Liver (tissue), 9 donors: ENCODE data around the gene DENR. TPM values are rescaled to one million over a fixed set of nuclear protein-coding genes. Genes with fewer than 3 reads are reported as not detected.

Source experiments
- DNase-seq: peaks from one replicate; pipeline ENCODE4 v3.0.0-alpha.2; 2017; ENCODE audit warnings: low spot score
- H3K27ac ChIP-seq, 2 donors: one replicate each; pipeline ENCODE4 v1.7.0; 2013; ENCODE audit warnings: inconsistent platforms in 2 of 2, low read length in 2 of 2, control low read depth in 1 of 2, low read depth in 1 of 2, mild to moderate bottlenecking in 1 of 2
- H3K27me3 ChIP-seq, 4 donors: one replicate each; pipeline versions ENCODE4 v1.6.1 to v1.7.0; 2013; ENCODE audit warnings: low read length in 3 of 4, inconsistent platforms in 1 of 4, mild to moderate bottlenecking in 1 of 4, moderate library complexity in 1 of 4; ENCODE audit not compliant: control insufficient read depth in 4 of 4, insufficient read depth in 4 of 4
- H3K36me3 ChIP-seq, 4 donors: one replicate each; pipeline versions ENCODE4 v1.6.1 to v1.7.0; 2013; ENCODE audit warnings: low read length in 3 of 4, mild to moderate bottlenecking in 3 of 4, low read depth in 1 of 4, moderate library complexity in 1 of 4; ENCODE audit not compliant: control insufficient read depth in 4 of 4, insufficient read depth in 3 of 4
- H3K4me1 ChIP-seq, 4 donors: one replicate each; pipeline versions ENCODE4 v1.6.1 to v1.7.0; 2013; ENCODE audit warnings: low read length in 3 of 4, mild to moderate bottlenecking in 3 of 4, moderate library complexity in 1 of 4; ENCODE audit not compliant: control insufficient read depth in 4 of 4, insufficient read depth in 4 of 4
- H3K4me3 ChIP-seq, 3 donors: one replicate each; pipeline versions ENCODE4 v1.6.1 to v1.7.0; 2013; ENCODE audit warnings: low read length in 3 of 3, control low read depth in 1 of 3, low read depth in 1 of 3, mild to moderate bottlenecking in 1 of 3
- H3K9ac ChIP-seq, 2 donors: one replicate each; pipeline ENCODE4 v1.7.0; 2013; ENCODE audit warnings: low read length in 2 of 2, mild to moderate bottlenecking in 2 of 2, moderate library complexity in 2 of 2, control low read depth in 1 of 2, low read depth in 1 of 2
- H3K9me3 ChIP-seq, 4 donors: one replicate each; pipeline versions ENCODE4 v1.6.1 to v1.7.0; 2013; ENCODE audit warnings: low read length in 3 of 4; ENCODE audit not compliant: control insufficient read depth in 4 of 4
- EGR1 ChIP-seq, 2 donors: IDR thresholded peaks; 2 replicates each; pipeline ENCODE4 v1.6.1; 2016 to 2018; ENCODE audit warnings: antibody characterized with exemption in 2 of 2, low read depth in 2 of 2
- FOXA1 ChIP-seq: IDR thresholded peaks from 2 replicates; pipeline ENCODE4 v1.6.1; 2016; ENCODE audit warnings: antibody characterized with exemption
- FOXA2 ChIP-seq: IDR thresholded peaks from 2 replicates; pipeline ENCODE4 v1.6.1; 2016; ENCODE audit warnings: antibody characterized with exemption
- GABPA ChIP-seq, 2 donors: IDR thresholded peaks in 1 of 2; conservative IDR thresholded peaks in 1 of 2; 2 replicates each; pipeline ENCODE4 v1.6.1; 2016; ENCODE audit warnings: antibody characterized with exemption in 2 of 2, mild to moderate bottlenecking in 1 of 2, moderate library complexity in 1 of 2
- HNF4A ChIP-seq, 2 donors: conservative IDR thresholded peaks; 2 replicates each; pipeline ENCODE4 v1.6.1; 2016; ENCODE audit warnings: antibody characterized with exemption in 2 of 2, mild to moderate bottlenecking in 2 of 2
- HNF4G ChIP-seq: IDR thresholded peaks from 2 replicates; pipeline ENCODE4 v1.6.1; 2016; ENCODE audit warnings: antibody characterized with exemption
- JUND ChIP-seq, 2 donors: IDR thresholded peaks; 2 replicates each; pipeline ENCODE4 v1.6.1; 2016; ENCODE audit warnings: antibody characterized with exemption in 2 of 2
- NR2F2 ChIP-seq: IDR thresholded peaks from 2 replicates; pipeline ENCODE4 v1.6.1; 2016; ENCODE audit warnings: antibody characterized with exemption
- RAD21 ChIP-seq, 2 donors: IDR thresholded peaks; 2 replicates each; pipeline ENCODE4 v1.6.1; 2016; ENCODE audit warnings: antibody characterized with exemption in 2 of 2, mild to moderate bottlenecking in 2 of 2
- RXRA ChIP-seq, 2 donors: IDR thresholded peaks; 2 replicates each; pipeline ENCODE4 v1.6.1; 2017 to 2018; ENCODE audit warnings: antibody characterized with exemption in 2 of 2, mild to moderate bottlenecking in 1 of 2
- SP1 ChIP-seq: IDR thresholded peaks from 2 replicates; pipeline ENCODE4 v1.6.1; 2018; ENCODE audit warnings: antibody characterized with exemption, mild to moderate bottlenecking
- TAF1 ChIP-seq: conservative IDR thresholded peaks from 2 replicates; pipeline ENCODE4 v1.6.1; 2016; ENCODE audit warnings: antibody characterized with exemption, mild to moderate bottlenecking
- YY1 ChIP-seq: IDR thresholded peaks from 2 replicates; pipeline ENCODE4 v1.6.1; 2016; ENCODE audit warnings: antibody characterized with exemption, mild to moderate bottlenecking
- WGBS: extraction: QIAGEN DNeasy Blood & Tissue Kit; methylation state at CpG from one replicate; pipeline ENCODE4 v1.1.7; 2013; 5-methylcytosine and 5-hydroxymethylcytosine counted together
- polyA plus RNA-seq, 2 donors: library from polyadenylated mRNA; stranded (reverse) in 1 of 2; unstranded in 1 of 2; fragments of 200-250 nt in 1 of 2; fragments of >200 nt in 1 of 2; fragmentation: Nextera tagmentation in 1 of 2; extraction: Ambion mirVana in 1 of 2; gene quantifications; one replicate each; pipeline versions ENCODE4 v1.2.1 to v1.2.3, GENCODE V29; 2013 to 2015
- total RNA-seq, 2 donors: library from RNA; depleted of rRNA; stranded (reverse); fragments of >200 nt; gene quantifications; one replicate each; pipeline ENCODE4 v1.2.3, GENCODE V29; 2014
- TF ChIP-seq, protein P1 (sequence below): IDR thresholded peaks from 2 replicates; pipeline ENCODE4 v1.6.1; 2016; ENCODE audit warnings: antibody characterized with exemption
- TF ChIP-seq, protein P2 (sequence below): IDR thresholded peaks from 2 replicates; pipeline ENCODE4 v1.6.1; 2016; ENCODE audit warnings: antibody characterized with exemption, mild to moderate bottlenecking
- TF ChIP-seq, protein P3 (sequence below): IDR thresholded peaks from 2 replicates; pipeline ENCODE4 v1.6.1; 2016; ENCODE audit warnings: antibody characterized with exemption
- TF ChIP-seq, protein P4 (sequence below): fragments of 150-350 bp; IDR thresholded peaks from 2 replicates; pipeline ENCODE4 v1.5.1; 2017; ENCODE audit warnings: improper control_type of control experiment, low read depth, low read length; ENCODE audit not compliant: missing input control
- donor health status: healthy.
- donor health status: healthy.
- donor health status: healthy.
- donor health status: healthy.
- donor health status: healthy.

DENR gene
- total and polyA plus RNA-seq, 4 donors = 10.9 to 17.7 (median 15.8) TPM

DNA sequence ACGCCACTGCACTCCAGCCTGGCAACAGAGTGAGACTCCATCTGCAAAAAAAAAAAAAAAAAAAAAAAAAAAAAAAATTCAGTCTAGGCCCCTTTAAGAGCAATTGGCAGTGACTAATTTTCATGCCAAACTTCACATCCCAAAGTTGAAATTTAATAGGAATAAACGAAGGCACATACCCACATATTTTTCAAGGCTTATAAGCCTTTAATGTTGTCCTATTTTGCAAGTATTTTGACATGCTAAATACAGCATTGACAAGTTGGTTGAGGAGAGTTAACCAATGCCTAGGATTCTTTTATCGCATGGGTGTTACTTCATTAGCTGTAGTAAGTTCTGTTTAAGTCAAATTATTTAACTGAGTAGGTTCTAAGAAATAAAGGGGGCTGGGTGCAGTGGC lies 59.2 kb downstream of the DENR start:
- Histone ChIP-seq H3K4me1 (no peaks in the 10 kb centered on the region), H3K27ac (no peak overlapping the region), H3K9me3 (no peaks in the 10 kb centered on the region), H3K4me3 (no peak overlapping the region), H3K36me3 (no peaks in the 10 kb centered on the region), H3K27me3 (no peaks in the 10 kb centered on the region), H3K9ac (no peak overlapping the region)
- no peak for DNase-seq
- TF ChIP-seq YY1 (no peak), HNF4G (no peak), FOXA2 (no peak), NR2F2 (no peak), GABPA (IDR thresholded peaks at IDR 0.05 in 1 of 2, conservative IDR thresholded peaks at IDR 0.05 in 1 of 2) (no peak), SP1 (no peak), JUND (IDR thresholded peaks at IDR 0.05) (no peak), FOXA1 (no peak), EGR1 (IDR thresholded peaks at IDR 0.05; ENCODE audit: low read depth in 2 of 2) (no peak), RXRA (IDR thresholded peaks at IDR 0.05) (no peak), HNF4A (conservative IDR thresholded peaks at IDR 0.05) (no peak), TAF1 (no peak), RAD21 (IDR thresholded peaks at IDR 0.05) (no peak)
- TF ChIP-seq, protein P1, sequence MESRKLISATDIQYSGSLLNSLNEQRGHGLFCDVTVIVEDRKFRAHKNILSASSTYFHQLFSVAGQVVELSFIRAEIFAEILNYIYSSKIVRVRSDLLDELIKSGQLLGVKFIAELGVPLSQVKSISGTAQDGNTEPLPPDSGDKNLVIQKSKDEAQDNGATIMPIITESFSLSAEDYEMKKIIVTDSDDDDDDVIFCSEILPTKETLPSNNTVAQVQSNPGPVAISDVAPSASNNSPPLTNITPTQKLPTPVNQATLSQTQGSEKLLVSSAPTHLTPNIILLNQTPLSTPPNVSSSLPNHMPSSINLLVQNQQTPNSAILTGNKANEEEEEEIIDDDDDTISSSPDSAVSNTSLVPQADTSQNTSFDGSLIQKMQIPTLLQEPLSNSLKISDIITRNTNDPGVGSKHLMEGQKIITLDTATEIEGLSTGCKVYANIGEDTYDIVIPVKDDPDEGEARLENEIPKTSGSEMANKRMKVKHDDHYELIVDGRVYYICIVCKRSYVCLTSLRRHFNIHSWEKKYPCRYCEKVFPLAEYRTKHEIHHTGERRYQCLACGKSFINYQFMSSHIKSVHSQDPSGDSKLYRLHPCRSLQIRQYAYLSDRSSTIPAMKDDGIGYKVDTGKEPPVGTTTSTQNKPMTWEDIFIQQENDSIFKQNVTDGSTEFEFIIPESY = no peak
- TF ChIP-seq, protein P2, sequence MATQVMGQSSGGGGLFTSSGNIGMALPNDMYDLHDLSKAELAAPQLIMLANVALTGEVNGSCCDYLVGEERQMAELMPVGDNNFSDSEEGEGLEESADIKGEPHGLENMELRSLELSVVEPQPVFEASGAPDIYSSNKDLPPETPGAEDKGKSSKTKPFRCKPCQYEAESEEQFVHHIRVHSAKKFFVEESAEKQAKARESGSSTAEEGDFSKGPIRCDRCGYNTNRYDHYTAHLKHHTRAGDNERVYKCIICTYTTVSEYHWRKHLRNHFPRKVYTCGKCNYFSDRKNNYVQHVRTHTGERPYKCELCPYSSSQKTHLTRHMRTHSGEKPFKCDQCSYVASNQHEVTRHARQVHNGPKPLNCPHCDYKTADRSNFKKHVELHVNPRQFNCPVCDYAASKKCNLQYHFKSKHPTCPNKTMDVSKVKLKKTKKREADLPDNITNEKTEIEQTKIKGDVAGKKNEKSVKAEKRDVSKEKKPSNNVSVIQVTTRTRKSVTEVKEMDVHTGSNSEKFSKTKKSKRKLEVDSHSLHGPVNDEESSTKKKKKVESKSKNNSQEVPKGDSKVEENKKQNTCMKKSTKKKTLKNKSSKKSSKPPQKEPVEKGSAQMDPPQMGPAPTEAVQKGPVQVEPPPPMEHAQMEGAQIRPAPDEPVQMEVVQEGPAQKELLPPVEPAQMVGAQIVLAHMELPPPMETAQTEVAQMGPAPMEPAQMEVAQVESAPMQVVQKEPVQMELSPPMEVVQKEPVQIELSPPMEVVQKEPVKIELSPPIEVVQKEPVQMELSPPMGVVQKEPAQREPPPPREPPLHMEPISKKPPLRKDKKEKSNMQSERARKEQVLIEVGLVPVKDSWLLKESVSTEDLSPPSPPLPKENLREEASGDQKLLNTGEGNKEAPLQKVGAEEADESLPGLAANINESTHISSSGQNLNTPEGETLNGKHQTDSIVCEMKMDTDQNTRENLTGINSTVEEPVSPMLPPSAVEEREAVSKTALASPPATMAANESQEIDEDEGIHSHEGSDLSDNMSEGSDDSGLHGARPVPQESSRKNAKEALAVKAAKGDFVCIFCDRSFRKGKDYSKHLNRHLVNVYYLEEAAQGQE = no peak
- TF ChIP-seq, protein P3, sequence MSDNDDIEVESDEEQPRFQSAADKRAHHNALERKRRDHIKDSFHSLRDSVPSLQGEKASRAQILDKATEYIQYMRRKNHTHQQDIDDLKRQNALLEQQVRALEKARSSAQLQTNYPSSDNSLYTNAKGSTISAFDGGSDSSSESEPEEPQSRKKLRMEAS = no peak
- TF ChIP-seq, protein P4, sequence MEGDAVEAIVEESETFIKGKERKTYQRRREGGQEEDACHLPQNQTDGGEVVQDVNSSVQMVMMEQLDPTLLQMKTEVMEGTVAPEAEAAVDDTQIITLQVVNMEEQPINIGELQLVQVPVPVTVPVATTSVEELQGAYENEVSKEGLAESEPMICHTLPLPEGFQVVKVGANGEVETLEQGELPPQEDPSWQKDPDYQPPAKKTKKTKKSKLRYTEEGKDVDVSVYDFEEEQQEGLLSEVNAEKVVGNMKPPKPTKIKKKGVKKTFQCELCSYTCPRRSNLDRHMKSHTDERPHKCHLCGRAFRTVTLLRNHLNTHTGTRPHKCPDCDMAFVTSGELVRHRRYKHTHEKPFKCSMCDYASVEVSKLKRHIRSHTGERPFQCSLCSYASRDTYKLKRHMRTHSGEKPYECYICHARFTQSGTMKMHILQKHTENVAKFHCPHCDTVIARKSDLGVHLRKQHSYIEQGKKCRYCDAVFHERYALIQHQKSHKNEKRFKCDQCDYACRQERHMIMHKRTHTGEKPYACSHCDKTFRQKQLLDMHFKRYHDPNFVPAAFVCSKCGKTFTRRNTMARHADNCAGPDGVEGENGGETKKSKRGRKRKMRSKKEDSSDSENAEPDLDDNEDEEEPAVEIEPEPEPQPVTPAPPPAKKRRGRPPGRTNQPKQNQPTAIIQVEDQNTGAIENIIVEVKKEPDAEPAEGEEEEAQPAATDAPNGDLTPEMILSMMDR = no peak
- WGBS = 60% methylated on average over 3 of the region's 3 CpGs

DNA sequence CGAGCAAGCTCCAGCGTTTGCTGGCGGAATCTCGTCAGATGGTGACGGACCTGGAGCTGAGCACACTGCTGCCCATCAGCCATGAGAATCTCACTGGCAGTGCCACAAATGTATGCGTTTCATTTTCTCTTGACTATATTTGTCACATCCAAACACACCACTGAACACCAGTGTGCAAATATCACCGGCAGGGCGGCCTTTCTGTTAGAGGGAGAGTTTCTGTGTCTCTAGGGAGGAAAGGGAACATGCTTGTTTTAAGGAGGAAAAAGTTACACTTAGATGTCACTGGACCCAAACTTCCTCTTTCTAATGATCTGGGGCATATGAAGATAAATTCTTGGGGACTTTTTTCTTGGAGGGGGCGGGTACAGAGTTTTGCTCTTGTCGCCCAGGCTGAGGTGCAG lies 60.7 kb downstream of the DENR start:
- Histone ChIP-seq H3K27ac (no peak overlapping the region), H3K4me1 (no peaks in the 10 kb centered on the region), H3K4me3 (no peak overlapping the region), H3K36me3 (no peaks in the 10 kb centered on the region), H3K27me3 (no peaks in the 10 kb centered on the region), H3K9ac (no peak overlapping the region), H3K9me3 (no peaks in the 10 kb centered on the region)
- 84% methylated on average over 10 of the region's 10 CpGs for WGBS
- no peak for DNase-seq
- TF ChIP-seq, protein P2 = no peak
- TF ChIP-seq FOXA2 (no peak), EGR1 (IDR thresholded peaks at IDR 0.05; ENCODE audit: low read depth in 2 of 2) (no peak), SP1 (no peak), RXRA (IDR thresholded peaks at IDR 0.05) (no peak), JUND (IDR thresholded peaks at IDR 0.05) (no peak), YY1 (no peak)
- TF ChIP-seq, protein P4 = no peak
- TF ChIP-seq, protein P3 = no peak
